CD8-positive, alpha-beta memory T cell (primary cell): ENCODE data around the gene SLC25A52. TPM values are rescaled to one million over a fixed set of nuclear protein-coding genes. Genes with fewer than 3 reads are reported as not detected.
"Not testable (repeated sequence)": the region's sequence is repeated elsewhere in the genome, so short reads cannot be mapped to it uniquely, and the experiment has no call there.

ENCODE experiments used
- CTCF ChIA-PET: fragments of 350-600 bp; sonication (Branson Sonifier 250); formaldehyde crosslinking; loops from one replicate; lab custom pipeline; 2021; ENCODE audit warnings: antibody characterized with exemption; lab: Charles Lee
- POLR2A ChIA-PET: fragments of 350-600 bp; sonication (Branson Sonifier 250); formaldehyde crosslinking; loops from one replicate; lab custom pipeline; 2021; ENCODE audit warnings: antibody characterized with exemption; lab: Charles Lee
- DNase-seq, 5 donors: peaks; one replicate each; pipeline versions ENCODE4 v3.0.0 to v3.0.0-alpha.2; 2020 to 2022; ENCODE audit warnings: mixed read lengths in 1 of 5
- H3K27ac ChIP-seq: one replicate; pipeline ENCODE4 v1.7.0; 2013; ENCODE audit warnings: low read depth, mild to moderate bottlenecking, low read length, moderate library complexity
- H3K27me3 ChIP-seq: 2 replicates; pipeline ENCODE4 v1.7.0; 2013; ENCODE audit warnings: low read length, mild to moderate bottlenecking; ENCODE audit not compliant: insufficient read depth, poor library complexity, severe bottlenecking
- H3K36me3 ChIP-seq: 2 replicates; pipeline ENCODE4 v1.7.0; 2013; ENCODE audit warnings: mild to moderate bottlenecking, low read length, moderate library complexity; ENCODE audit not compliant: insufficient read depth
- H3K4me1 ChIP-seq: 2 replicates; pipeline ENCODE4 v1.7.0; 2013; ENCODE audit warnings: mild to moderate bottlenecking, low read length, moderate library complexity; ENCODE audit not compliant: insufficient read depth
- H3K4me3 ChIP-seq: 2 replicates; pipeline ENCODE4 v1.7.0; 2013; ENCODE audit warnings: mild to moderate bottlenecking, low read length
- H3K9me3 ChIP-seq: 2 replicates; pipeline ENCODE4 v1.7.0; 2013; ENCODE audit warnings: mild to moderate bottlenecking, low read length
- H3K27ac Mint-ChIP-seq, 8 donors: one replicate each; pipeline ENCODE4 v1.8.0; 2020 to 2021; ENCODE audit warnings: mixed read lengths in 8 of 8, mild to moderate bottlenecking in 6 of 8, inconsistent platforms in 3 of 8, moderate library complexity in 3 of 8
- H3K27me3 Mint-ChIP-seq, 2 donors: one replicate each; pipeline ENCODE4 v1.8.0; 2020 to 2021; ENCODE audit warnings: mixed read lengths in 2 of 2, mild to moderate bottlenecking in 1 of 2, moderate library complexity in 1 of 2
- H3K36me3 Mint-ChIP-seq, 3 donors: one replicate each; pipeline ENCODE4 v1.8.0; 2020 to 2021; ENCODE audit warnings: mixed read lengths in 3 of 3, inconsistent platforms in 1 of 3, mild to moderate bottlenecking in 1 of 3
- H3K4me1 Mint-ChIP-seq, 3 donors: one replicate each; pipeline ENCODE4 v1.8.0; 2020 to 2021; ENCODE audit warnings: mixed read lengths in 3 of 3, inconsistent platforms in 1 of 3, mild to moderate bottlenecking in 1 of 3
- H3K4me3 Mint-ChIP-seq, 7 donors: one replicate each; pipeline ENCODE4 v1.8.0; 2020 to 2021; ENCODE audit warnings: mixed read lengths in 7 of 7, mild to moderate bottlenecking in 6 of 7, moderate library complexity in 4 of 7, inconsistent platforms in 2 of 7
- H3K9me3 Mint-ChIP-seq, 5 donors: one replicate each; pipeline ENCODE4 v1.8.0; 2020 to 2022; ENCODE audit warnings: mixed read lengths in 5 of 5, mild to moderate bottlenecking in 3 of 5, moderate library complexity in 2 of 5, inconsistent platforms in 1 of 5
- polyA plus RNA-seq: library from polyadenylated mRNA; unstranded; fragments of 300-500 nt; fragmentation: Illumina TruSeq; gene quantifications from one replicate; pipeline ENCODE4 v1.2.3, GENCODE V29; 2021
- total RNA-seq, 2 experiments: library from RNA; stranded (reverse); gene quantifications; one replicate each; pipeline ENCODE4 v1.2.3, GENCODE V29; 2021

Gene SLC25A52
- total and polyA plus RNA-seq, 3 experiments from 2014 or later: 0.22 TPM; not detected in 2

DNA sequence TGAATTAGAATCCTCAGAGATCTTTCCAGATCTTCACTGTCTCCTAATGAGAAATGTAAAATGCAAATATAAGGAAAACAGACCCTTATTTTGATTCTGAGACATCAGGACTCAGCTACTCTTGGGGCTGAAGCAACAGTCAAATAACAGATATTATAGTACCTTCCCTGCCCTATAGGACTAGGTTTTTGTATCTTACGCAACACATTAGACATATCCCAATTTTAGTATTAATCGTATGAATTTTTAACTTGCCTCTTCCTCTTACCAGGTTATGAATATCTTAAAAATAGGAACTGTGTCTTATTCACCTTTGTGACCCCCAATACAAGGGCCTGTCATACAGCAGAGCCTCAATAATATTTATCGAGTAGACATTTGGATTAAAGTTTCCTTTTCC is 12.0 kb upstream of the SLC25A52 start:
- no peak overlapping the region for H3K4me3 ChIP-seq
- H3K27me3 ChIP-seq: no peaks in the 10 kb centered on the region
- H3K27ac Mint-ChIP-seq: no peak overlapping the region
- no peak for DNase-seq
- POLR2A ChIA-PET: no interaction called here
- H3K9me3 Mint-ChIP-seq: peaks cover 4 to 8% (median 7%) of the 10 kb centered on the region in 5 donors
- no peaks in the 10 kb centered on the region for H3K9me3 ChIP-seq
- peaks cover 6 to 22% of the 10 kb centered on the region in 2 donors for H3K27me3 Mint-ChIP-seq
- CTCF ChIA-PET: no interaction called here
- no peak overlapping the region for H3K27ac ChIP-seq
- H3K4me1 Mint-ChIP-seq: no peaks in the 10 kb centered on the region
- H3K4me3 Mint-ChIP-seq: no peak overlapping the region
- H3K4me1 ChIP-seq: no peaks in the 10 kb centered on the region
- H3K36me3 ChIP-seq: no peaks in the 10 kb centered on the region
- H3K36me3 Mint-ChIP-seq: no peaks in the 10 kb centered on the region

- ChIA-PET CTCF (no interaction called here), POLR2A (no interaction called here)
- H3K36me3 Mint-ChIP-seq: no peaks in the 10 kb centered on the region
These were observed 10.4 kb downstream of the SLC25A52 start for GRCh38 chr18:31750273-31750672.

GRCh38 chr18:31746396-31746795 is 14.3 kb downstream of the SLC25A52 start:
- Mint-ChIP-seq H3K9me3 (no peaks in the 10 kb centered on the region), H3K27ac (no peak overlapping the region)
- CTCF ChIA-PET: no interaction called here

More at GRCh38 chr18:31750273-31750672, 10.4 kb downstream of the SLC25A52 start:
- Histone ChIP-seq H3K4me1 (no peaks in the 10 kb centered on the region), H3K9me3 (no peaks in the 10 kb centered on the region), H3K36me3 (no peaks in the 10 kb centered on the region), H3K27ac (no peak overlapping the region), H3K4me3 (no peak overlapping the region), H3K27me3 (no peaks in the 10 kb centered on the region)
- Mint-ChIP-seq H3K27ac (no peak overlapping the region), H3K4me1 (no peaks in the 10 kb centered on the region), H3K9me3 (no peaks in the 10 kb centered on the region), H3K27me3 (peaks cover 6 to 15% of the 10 kb centered on the region in 2 donors), H3K4me3 (no peak overlapping the region)
- no peak for DNase-seq

GRCh38 chr18:31744321-31745067 is 16.2 kb downstream of the SLC25A52 start:
- Mint-ChIP-seq H3K27me3 (peaks cover 4 to 9% of the 10 kb centered on the region in 2 donors), H3K4me1 (no peaks in the 10 kb centered on the region), H3K9me3 (peaks cover 0 to under 1% (median 0%) of the 10 kb centered on the region in 5 donors), H3K27ac (no peak overlapping the region), H3K4me3 (no peak overlapping the region), H3K36me3 (no peaks in the 10 kb centered on the region)
- ChIA-PET CTCF (no interaction called here), POLR2A (no interaction called here)
- no peaks in the 10 kb centered on the region for H3K27me3 ChIP-seq
- no peak for DNase-seq
- H3K4me1 ChIP-seq: no peaks in the 10 kb centered on the region
- no peaks in the 10 kb centered on the region for H3K36me3 ChIP-seq
- no peaks in the 10 kb centered on the region for H3K9me3 ChIP-seq
- H3K4me3 ChIP-seq: no peak overlapping the region
- H3K27ac ChIP-seq: no peak overlapping the region

More at GRCh38 chr18:31746396-31746795, 14.3 kb downstream of the SLC25A52 start:
- POLR2A ChIA-PET: no interaction called here
- Histone ChIP-seq H3K4me3 (no peak overlapping the region), H3K27me3 (no peaks in the 10 kb centered on the region), H3K4me1 (no peaks in the 10 kb centered on the region), H3K36me3 (no peaks in the 10 kb centered on the region), H3K9me3 (no peaks in the 10 kb centered on the region), H3K27ac (no peak overlapping the region)
- peaks cover 6 to 17% of the 10 kb centered on the region in 2 donors for H3K27me3 Mint-ChIP-seq
- DNase-seq: no peak
- no peak overlapping the region for H3K4me3 Mint-ChIP-seq
- no peaks in the 10 kb centered on the region for H3K36me3 Mint-ChIP-seq
- H3K4me1 Mint-ChIP-seq: no peaks in the 10 kb centered on the region

DNA sequence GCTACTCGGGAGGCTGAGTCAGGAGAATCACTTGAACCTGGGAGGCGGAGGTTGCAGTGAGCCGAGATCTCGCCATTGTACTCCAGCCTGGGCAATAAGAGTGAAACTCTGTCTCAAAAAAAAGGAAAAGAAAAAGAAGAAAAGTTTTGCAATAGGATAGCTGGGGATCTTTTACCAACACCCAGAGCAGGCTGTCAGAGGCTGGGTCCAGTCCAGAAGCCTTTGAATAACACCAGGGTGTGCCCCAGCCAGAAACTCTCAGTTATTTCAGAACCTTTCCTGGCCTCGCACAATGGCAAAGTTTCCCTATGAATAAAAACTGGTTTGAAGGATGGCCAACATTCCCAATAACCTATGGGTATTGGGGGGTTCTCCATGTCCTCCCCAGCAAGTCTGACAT is 17.1 kb downstream of the SLC25A52 start:
- POLR2A ChIA-PET, H3K27ac Mint-ChIP-seq, H3K9me3 ChIP-seq, H3K27me3 Mint-ChIP-seq, CTCF ChIA-PET, H3K27ac ChIP-seq, H3K4me3 Mint-ChIP-seq, H3K27me3 ChIP-seq, H3K4me1 Mint-ChIP-seq, H3K36me3 ChIP-seq, H3K9me3 Mint-ChIP-seq, H3K36me3 Mint-ChIP-seq, H3K4me1 ChIP-seq, DNase-seq, H3K4me3 ChIP-seq: not testable (repeated sequence)

DNA sequence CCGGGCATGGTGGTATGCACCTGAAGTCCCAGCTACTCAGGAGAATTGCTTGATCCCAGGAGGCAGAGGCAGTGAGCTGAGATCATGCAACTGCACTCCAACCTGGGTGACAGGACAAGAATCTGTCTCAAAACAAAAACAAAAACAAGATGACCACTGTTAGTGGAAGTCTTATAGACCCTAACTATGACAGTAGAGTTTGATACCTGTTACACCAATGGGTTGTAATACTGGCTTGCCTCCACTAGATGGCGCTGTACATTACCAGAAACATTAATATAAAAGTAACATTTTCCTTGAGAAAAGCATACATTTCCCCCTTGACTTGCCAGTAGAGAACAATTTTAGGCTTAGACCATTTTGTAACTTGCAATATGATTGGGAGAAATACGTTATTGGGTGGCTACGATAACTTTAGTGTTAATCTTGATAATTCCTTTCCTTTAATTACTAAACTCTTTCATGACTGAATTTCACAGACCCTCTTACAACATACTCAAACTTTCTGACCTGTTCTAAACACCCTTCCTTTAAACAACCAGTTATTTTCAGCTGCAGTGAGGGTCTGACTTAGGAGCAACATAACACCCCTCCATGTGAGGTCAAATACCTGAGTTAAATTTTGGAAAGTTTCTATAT is 19.5 kb downstream of the SLC25A52 start:
- H3K4me3 Mint-ChIP-seq: no peak overlapping the region
- peaks cover 0 to 6% (median 4%) of the 10 kb centered on the region in 5 donors for H3K9me3 Mint-ChIP-seq
- Histone ChIP-seq H3K4me1 (no peaks in the 10 kb centered on the region), H3K9me3 (no peaks in the 10 kb centered on the region), H3K36me3 (no peaks in the 10 kb centered on the region), H3K27ac (no peak overlapping the region), H3K4me3 (no peak overlapping the region), H3K27me3 (no peaks in the 10 kb centered on the region)
- peak; percentile 24 to 61 (median 34) for DNase-seq
- POLR2A ChIA-PET: no interaction called here
- H3K4me1 Mint-ChIP-seq: no peaks in the 10 kb centered on the region
- H3K27ac Mint-ChIP-seq: no peak overlapping the region
- peaks cover 0 to 5% of the 10 kb centered on the region in 2 donors for H3K27me3 Mint-ChIP-seq
- CTCF ChIA-PET: interaction anchor here (0.7 to 1.4 kb wide), 3 partner anchors 188 to 235 kb away, joined by 3 read pairs; no protein-coding TSS in a partner anchor
- H3K36me3 Mint-ChIP-seq: no peaks in the 10 kb centered on the region

GRCh38 chr18:31740180-31740579 is 20.5 kb downstream of the SLC25A52 start:
- H3K36me3 ChIP-seq: no peaks in the 10 kb centered on the region
- no peak overlapping the region for H3K27ac ChIP-seq
- no peak overlapping the region for H3K4me3 Mint-ChIP-seq
- H3K27ac Mint-ChIP-seq: no peak overlapping the region
- H3K4me3 ChIP-seq: no peak overlapping the region
- no peaks in the 10 kb centered on the region for H3K4me1 ChIP-seq
- H3K27me3 ChIP-seq: no peaks in the 10 kb centered on the region
- no peaks in the 10 kb centered on the region for H3K9me3 ChIP-seq
- ChIA-PET POLR2A (no interaction called here), CTCF (no interaction called here)
- H3K4me1 Mint-ChIP-seq: no peaks in the 10 kb centered on the region
- H3K36me3 Mint-ChIP-seq: no peaks in the 10 kb centered on the region
- peaks cover 0 to 5% of the 10 kb centered on the region in 2 donors for H3K27me3 Mint-ChIP-seq
- no peak for DNase-seq
- peaks cover 0 to 6% (median 4%) of the 10 kb centered on the region in 5 donors for H3K9me3 Mint-ChIP-seq

DNA sequence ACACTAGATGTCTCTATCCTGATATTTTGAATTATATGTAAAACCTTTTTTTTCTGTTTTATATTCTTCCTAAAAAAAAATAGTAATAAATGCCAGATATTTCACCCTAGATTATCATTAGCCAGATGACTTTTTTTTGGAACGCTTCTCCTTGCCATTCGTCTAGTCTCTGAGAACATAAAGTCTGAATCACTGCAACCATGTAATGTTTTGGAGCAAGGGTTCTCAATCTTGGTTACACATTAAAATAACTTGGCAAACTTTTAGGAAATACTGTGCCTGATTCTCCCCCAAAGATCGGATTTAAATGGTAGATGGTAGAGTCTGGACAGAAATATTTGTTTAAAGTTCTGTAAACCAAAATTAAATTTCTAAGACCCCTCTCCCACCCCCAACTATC is 21.0 kb downstream of the SLC25A52 start:
- Histone ChIP-seq H3K9me3 (no peaks in the 10 kb centered on the region), H3K36me3 (no peaks in the 10 kb centered on the region), H3K4me3 (no peak overlapping the region), H3K27ac (no peak overlapping the region), H3K4me1 (no peaks in the 10 kb centered on the region), H3K27me3 (no peaks in the 10 kb centered on the region)
- DNase-seq: no peak
- no peak overlapping the region for H3K4me3 Mint-ChIP-seq
- H3K36me3 Mint-ChIP-seq: no peaks in the 10 kb centered on the region
- H3K9me3 Mint-ChIP-seq: peaks cover 0 to 6% (median 4%) of the 10 kb centered on the region in 5 donors
- no peaks in the 10 kb centered on the region for H3K4me1 Mint-ChIP-seq
- CTCF ChIA-PET: no interaction called here
- POLR2A ChIA-PET: no interaction called here
- no peak overlapping the region for H3K27ac Mint-ChIP-seq
- peaks cover 0 to 5% of the 10 kb centered on the region in 2 donors for H3K27me3 Mint-ChIP-seq
